Common myeloid progenitor, CD34-positive (primary cell): ENCODE measurements around the gene SPINK4. TPM values are rescaled to one million over a fixed set of nuclear protein-coding genes. Genes with fewer than 3 reads are reported as not detected.

Experiments used
- CTCF ChIA-PET: fragments of 350-600 bp; sonication (Branson Sonifier 250); formaldehyde crosslinking; loops from one replicate; lab custom pipeline; 2021; ENCODE audit warnings: antibody characterized with exemption; lab: Charles Lee
- POLR2A ChIA-PET: fragments of 350-600 bp; sonication (Branson Sonifier 250); formaldehyde crosslinking; loops from one replicate; lab custom pipeline; 2021; ENCODE audit warnings: antibody characterized with exemption; lab: Charles Lee
- DNase-seq, 3 donors: peaks; one replicate each; pipeline versions ENCODE4 v3.0.0 to v3.0.0-alpha.2; 2013
- H3K27ac ChIP-seq, 2 experiments: 1 replicate in 1 of 2; 2 replicates in 1 of 2; pipeline ENCODE4 v1.7.0; 2013; ENCODE audit warnings: inconsistent platforms in 2 of 2, low read length in 2 of 2, mild to moderate bottlenecking in 2 of 2, low read depth in 1 of 2, moderate library complexity in 1 of 2; ENCODE audit not compliant: severe bottlenecking in 2 of 2, insufficient read depth in 1 of 2, poor library complexity in 1 of 2
- H3K27me3 ChIP-seq, 5 experiments: replicated peaks in 2 of 5; 1 replicate in 3 of 5; 2 replicates in 2 of 5; pipeline versions ENCODE4 v1.6.1 to v1.7.0; 2013; ENCODE audit warnings: low read length in 4 of 5, mild to moderate bottlenecking in 2 of 5, moderate library complexity in 2 of 5, inconsistent platforms in 1 of 5; ENCODE audit not compliant: insufficient read depth in 5 of 5, control insufficient read depth in 4 of 5
- H3K36me3 ChIP-seq, 4 experiments: 1 replicate in 2 of 4; 2 replicates in 2 of 4; pipeline versions ENCODE4 v1.6.1 to v1.7.0; 2013; ENCODE audit warnings: low read length in 3 of 4, control low read depth in 1 of 4, mild to moderate bottlenecking in 1 of 4; ENCODE audit not compliant: control insufficient read depth in 4 of 4, insufficient read depth in 4 of 4
- H3K4me1 ChIP-seq, 4 experiments: 1 replicate in 3 of 4; 2 replicates in 1 of 4; pipeline versions ENCODE4 v1.6.1 to v1.7.1; 2013; ENCODE audit warnings: low read length in 3 of 4, mild to moderate bottlenecking in 3 of 4, control low read depth in 1 of 4, inconsistent platforms in 1 of 4, moderate library complexity in 1 of 4; ENCODE audit not compliant: control insufficient read depth in 4 of 4, insufficient read depth in 4 of 4; ENCODE audit errors: control extremely low read depth in 1 of 4
- H3K4me3 ChIP-seq, 7 experiments: 1 replicate in 4 of 7; 2 replicates in 3 of 7; pipeline versions ENCODE4 v1.5.1 to v1.7.0; 2013; ENCODE audit warnings: mild to moderate bottlenecking in 7 of 7, low read length in 6 of 7, moderate library complexity in 6 of 7, inconsistent platforms in 2 of 7, low read depth in 2 of 7, control low read depth in 1 of 7; ENCODE audit not compliant: insufficient read depth in 4 of 7, control insufficient read depth in 1 of 7; ENCODE audit errors: extremely low read depth in 1 of 7
- H3K9me3 ChIP-seq, 5 experiments: 1 replicate in 4 of 5; 2 replicates in 1 of 5; pipeline versions ENCODE4 v1.6.1 to v1.7.1; 2013; ENCODE audit warnings: low read length in 4 of 5, mild to moderate bottlenecking in 2 of 5, inconsistent platforms in 1 of 5, low read depth in 1 of 5, moderate library complexity in 1 of 5; ENCODE audit not compliant: control insufficient read depth in 4 of 5, insufficient read depth in 2 of 5; ENCODE audit errors: control extremely low read depth in 1 of 5
- WGBS: methylation state at CpG from one replicate; pipeline ENCODE4 v1.1.5; 2013; ENCODE audit not compliant: insufficient coverage; 5-methylcytosine and 5-hydroxymethylcytosine counted together
- polyA plus RNA-seq: library from polyadenylated mRNA; unstranded; fragments of 120-200 nt; gene quantifications from one replicate; pipeline ENCODE4 v1.2.1, GENCODE V29; 2013

The SPINK4 gene, protein sequence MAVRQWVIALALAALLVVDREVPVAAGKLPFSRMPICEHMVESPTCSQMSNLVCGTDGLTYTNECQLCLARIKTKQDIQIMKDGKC
- polyA plus RNA-seq = 1.1 TPM

- Histone ChIP-seq H3K9me3 (no peaks in the 10 kb centered on the region), H3K4me1 (peaks cover 0 to 23% (median 12%) of the 10 kb centered on the region in 4 experiments), H3K36me3 (no peaks in the 10 kb centered on the region), H3K27me3 (no peaks in the 10 kb centered on the region), H3K4me3 (no peak within 1 kb of the TSS), H3K27ac (no peak within 1 kb of the TSS)
- peak; percentile 93 to 98 (median 98) for DNase-seq
- POLR2A ChIA-PET = no interaction called here
- WGBS = 29% methylated on average over 6 of the region's 7 CpGs
- CTCF ChIA-PET = interaction anchor here (0.6 to 3.6 kb wide), 9 partner anchors 8 to 947 kb away, joined by 3 to 30 read pairs (median 4); no protein-coding TSS in a partner anchor
Measured at GRCh38 chr9:33239921-33240320, at the start of gene SPINK4. Gene SPINK4 (plus strand): TSS chr9:33240167. CDS start chr9:33240209, 42 bp downstream.

- Histone ChIP-seq H3K27ac (no peak overlapping the region), H3K4me1 (no peaks in the 10 kb centered on the region), H3K9me3 (no peaks in the 10 kb centered on the region), H3K27me3 (no peaks in the 10 kb centered on the region), H3K36me3 (no peaks in the 10 kb centered on the region), H3K4me3 (no peak overlapping the region)
- ChIA-PET CTCF (interaction anchor here (0.6 to 1.0 kb wide), 4 partner anchors 36 to 318 kb away, joined by 3 read pairs; partner anchors contain the start of gene DNAJA1), POLR2A (no interaction called here)
- no peak for DNase-seq
- WGBS = 92% methylated on average over 3 of the region's 3 CpGs
Measured at GRCh38 chr9:33192493-33193255, 47.3 kb upstream of the SPINK4 start.

GRCh38 chr9:33193818-33194217, 46.1 kb upstream of the SPINK4 start:
- Histone ChIP-seq H3K4me3 (no peak overlapping the region), H3K4me1 (no peaks in the 10 kb centered on the region), H3K9me3 (no peaks in the 10 kb centered on the region), H3K36me3 (no peaks in the 10 kb centered on the region), H3K27me3 (no peaks in the 10 kb centered on the region), H3K27ac (no peak overlapping the region)
- ChIA-PET POLR2A (no interaction called here), CTCF (no interaction called here)
- WGBS = 100% methylated on average over 1 of the region's 3 CpGs
- DNase-seq = no peak

DNA sequence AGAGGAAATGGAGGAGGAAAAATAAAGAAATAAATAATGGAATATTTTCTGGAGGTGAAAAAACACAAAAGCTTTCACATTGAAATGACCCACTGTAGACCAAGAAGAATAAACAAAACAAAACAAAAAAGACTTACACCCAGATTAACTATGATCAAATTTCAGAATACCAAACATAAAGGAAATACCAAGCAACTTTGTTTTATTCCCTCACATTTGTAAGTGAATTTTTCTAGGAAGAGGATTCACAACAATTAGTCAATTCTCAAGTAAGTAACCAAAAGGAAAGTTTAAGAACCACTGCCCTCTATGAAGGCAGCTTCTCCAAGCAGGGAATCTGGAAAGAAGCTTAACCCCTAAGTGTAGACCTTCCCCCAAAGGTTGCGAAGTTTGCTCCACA, 43.2 kb upstream of the SPINK4 start:
- 100% methylated on average over 1 of the region's 1 CpG for WGBS
- Histone ChIP-seq H3K27me3 (no peaks in the 10 kb centered on the region), H3K9me3 (no peaks in the 10 kb centered on the region), H3K27ac (no peak overlapping the region), H3K4me1 (peaks cover 0 to 1% (median 0%) of the 10 kb centered on the region in 4 experiments), H3K4me3 (no peak overlapping the region), H3K36me3 (no peaks in the 10 kb centered on the region)
- DNase-seq = no peak
- ChIA-PET POLR2A (no interaction called here), CTCF (interaction anchor here (1.3 to 2.5 kb wide), 2 partner anchors 13 to 22 kb away, joined by 3 to 7 read pairs; no protein-coding TSS in a partner anchor)

DNA sequence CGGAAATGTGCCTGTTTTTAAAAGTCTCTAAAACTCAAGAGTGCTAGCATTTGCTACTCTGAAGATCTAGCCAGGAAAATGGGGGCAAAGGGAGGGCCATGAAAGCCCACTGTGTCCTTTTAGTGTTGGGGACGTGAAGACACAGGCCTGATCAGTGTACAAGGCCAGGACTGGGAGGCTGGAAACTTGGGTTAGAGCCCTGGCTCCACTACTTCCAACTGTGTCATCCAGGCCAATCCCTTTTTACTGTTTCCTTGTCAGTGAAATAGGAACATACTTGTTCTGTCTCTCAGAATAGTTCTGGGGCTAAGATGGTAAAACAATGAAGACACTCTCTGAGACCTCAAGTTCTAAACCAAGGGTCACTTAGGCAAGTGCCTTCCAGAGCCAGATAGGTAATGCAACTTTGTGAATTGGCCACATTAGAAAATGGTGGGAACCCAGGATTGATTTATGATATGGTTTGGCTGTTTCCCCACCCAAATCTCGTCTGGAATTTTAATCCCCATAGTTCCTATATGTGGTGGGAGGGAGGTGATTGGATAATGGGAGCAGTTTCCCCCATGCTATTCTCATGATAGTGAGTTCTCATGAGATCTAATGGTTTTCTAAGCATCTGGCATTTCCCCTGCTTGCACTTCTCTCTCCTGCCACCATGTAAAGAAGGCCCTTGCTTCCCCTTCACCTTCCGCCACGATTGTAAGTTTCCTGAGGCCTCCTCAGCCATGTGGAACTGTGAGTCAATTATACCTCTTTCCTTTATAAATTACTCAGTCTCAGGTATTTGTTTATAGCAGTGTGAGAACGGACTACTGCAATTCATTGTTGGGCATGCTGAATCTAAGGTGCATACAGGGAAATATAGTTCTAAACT, 42.5 kb upstream of the SPINK4 start:
- DNase-seq = no peak
- H3K27me3 ChIP-seq = no peaks in the 10 kb centered on the region
- no peak overlapping the region for H3K4me3 ChIP-seq
- H3K4me1 ChIP-seq = peaks cover 0 to 5% (median 0%) of the 10 kb centered on the region in 4 experiments
- no peaks in the 10 kb centered on the region for H3K9me3 ChIP-seq
- ChIA-PET CTCF (interaction anchor here (1.3 kb wide), 1 partner anchor 23 kb away, joined by 3 read pairs; no protein-coding TSS in a partner anchor), POLR2A (no interaction called here)
- H3K27ac ChIP-seq = no peak overlapping the region
- no peaks in the 10 kb centered on the region for H3K36me3 ChIP-seq
- WGBS = 100% methylated on average over 3 of the region's 6 CpGs

- CTCF ChIA-PET = no interaction called here
- H3K4me3 ChIP-seq = no peak overlapping the region
- peaks cover 0 to 11% (median 5%) of the 10 kb centered on the region in 4 experiments for H3K4me1 ChIP-seq
- no peak overlapping the region for H3K27ac ChIP-seq
- no peaks in the 10 kb centered on the region for H3K9me3 ChIP-seq
- POLR2A ChIA-PET = no interaction called here
- no peaks in the 10 kb centered on the region for H3K27me3 ChIP-seq
- no peak for DNase-seq
- no peaks in the 10 kb centered on the region for H3K36me3 ChIP-seq
- 98% methylated on average over 6 of the region's 6 CpGs for WGBS
Measured at GRCh38 chr9:33198165-33198564, 41.8 kb upstream of the SPINK4 start.
